IMR-90 (cell line): Measurements from ENCODE around the gene ADAMTS8. TPM values are rescaled to one million over a fixed set of nuclear protein-coding genes. Genes with fewer than 3 reads are reported as not detected.

ENCODE experiments used
- POLR2A ChIP-seq: IDR thresholded peaks from 2 replicates; pipeline ENCODE4 v1.6.1; 2012; ENCODE audit warnings: mild to moderate bottlenecking, low read depth, low read length
- RAD21 ChIP-seq: IDR thresholded peaks from 2 replicates; pipeline ENCODE4 v1.6.1; 2012; ENCODE audit warnings: low read length, improper control_type of control experiment
- polyA plus RNA-seq, 3 experiments: library from polyadenylated mRNA; depleted of rRNA; stranded (reverse); fragments of >200 nt; gene quantifications; 2 replicates each; pipeline ENCODE4 v1.2.3, GENCODE V29; 2012; ENCODE audit warnings: low replicate concordance in 1 of 3
- total RNA-seq: library from RNA; depleted of rRNA; stranded (reverse); fragments of >200 nt; gene quantifications from 2 replicates; pipeline ENCODE4 v1.2.3, GENCODE V29; 2012
- TF ChIP-seq, protein P1 (sequence below): fragments of 150-350 bp; IDR thresholded peaks from 2 replicates; pipeline ENCODE4 v1.6.1; 2016; ENCODE audit warnings: low read depth, mild to moderate bottlenecking, low read length, moderate library complexity, borderline replicate concordance

Gene ADAMTS8
- total and polyA plus RNA-seq, 2 of the 4 experiments (the other 2 are of a cell fraction): under 0.01 to 0.60 TPM

DNA sequence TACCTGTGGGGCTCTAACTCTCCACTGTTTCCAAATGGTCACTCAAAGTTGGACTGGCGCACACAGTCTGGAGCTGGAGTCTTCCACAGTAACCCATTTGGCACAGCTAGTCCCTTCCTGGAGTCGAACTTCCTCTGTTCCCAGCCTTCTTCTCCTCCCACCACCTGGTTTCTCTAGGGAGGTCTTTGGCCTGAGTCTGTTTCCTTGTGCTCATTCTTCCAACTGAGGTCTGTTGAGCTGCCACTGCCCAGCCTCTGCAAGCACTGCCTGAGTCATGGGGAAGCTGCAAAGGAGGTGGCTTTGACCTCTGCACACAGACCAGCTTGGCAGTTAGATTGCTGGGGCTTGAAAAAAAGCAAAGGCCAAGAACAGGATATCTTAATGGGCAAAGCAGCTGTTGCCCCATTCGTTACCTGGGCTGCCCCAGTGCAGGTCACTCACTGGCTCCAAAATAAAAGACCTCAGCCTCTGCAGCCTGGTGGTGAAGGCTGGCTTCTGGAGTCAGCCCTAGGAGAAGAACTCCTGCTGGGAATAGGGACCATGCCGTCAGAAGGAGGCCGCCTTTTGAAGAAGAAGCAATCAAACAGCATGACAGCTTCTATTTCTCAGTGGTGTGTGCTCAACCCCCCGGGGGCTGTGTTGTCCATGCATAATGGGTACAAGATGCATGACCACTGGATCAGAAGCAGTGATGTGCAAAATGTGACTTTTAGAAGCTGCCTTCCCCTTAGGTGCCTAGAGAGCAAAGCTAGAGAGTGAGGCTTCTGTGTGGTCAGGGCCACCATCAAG lies 23.0 kb upstream of the ADAMTS8 start (continued):
- TF ChIP-seq, protein P1, sequence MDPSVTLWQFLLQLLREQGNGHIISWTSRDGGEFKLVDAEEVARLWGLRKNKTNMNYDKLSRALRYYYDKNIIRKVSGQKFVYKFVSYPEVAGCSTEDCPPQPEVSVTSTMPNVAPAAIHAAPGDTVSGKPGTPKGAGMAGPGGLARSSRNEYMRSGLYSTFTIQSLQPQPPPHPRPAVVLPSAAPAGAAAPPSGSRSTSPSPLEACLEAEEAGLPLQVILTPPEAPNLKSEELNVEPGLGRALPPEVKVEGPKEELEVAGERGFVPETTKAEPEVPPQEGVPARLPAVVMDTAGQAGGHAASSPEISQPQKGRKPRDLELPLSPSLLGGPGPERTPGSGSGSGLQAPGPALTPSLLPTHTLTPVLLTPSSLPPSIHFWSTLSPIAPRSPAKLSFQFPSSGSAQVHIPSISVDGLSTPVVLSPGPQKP: no peak
- TF ChIP-seq RAD21 (no peak; the same call in 1 of the 2 replicates), POLR2A (no peak)
